Breast epithelium (tissue), 4 donors: Measurements from ENCODE around the gene TMEM233. TPM values are rescaled to one million over a fixed set of nuclear protein-coding genes. Genes with fewer than 3 reads are reported as not detected.

Experiments used
- DNase-seq, 2 donors: peaks; one replicate each; pipeline ENCODE4 v3.0.0-alpha.2; 2019; ENCODE audit warnings: low spot score in 2 of 2
- H3K27ac ChIP-seq, 2 donors: fragments of 200-600 bp; sonication (generic) in 1 of 2; one replicate each; pipeline ENCODE4 v1.5.1; 2016 to 2019; ENCODE audit warnings: mild to moderate bottlenecking in 1 of 2
- H3K27me3 ChIP-seq, 2 donors: fragments of 200-600 bp; sonication (generic) in 1 of 2; one replicate each; pipeline versions ENCODE4 v1.5.1 to v1.6.0; 2017 to 2019; ENCODE audit warnings: control low read depth in 1 of 2, mild to moderate bottlenecking in 1 of 2
- H3K36me3 ChIP-seq: fragments of 200-600 bp; one replicate; pipeline ENCODE4 v1.5.1; 2019
- H3K4me1 ChIP-seq, 2 donors: fragments of 200-600 bp; sonication (generic); one replicate each; pipeline ENCODE4 v1.5.1; 2016 to 2019; ENCODE audit warnings: control low read depth in 1 of 2
- H3K4me3 ChIP-seq, 3 donors: fragments of 200-600 bp; sonication (generic); 1 replicate in 2 of 3; 2 replicates in 1 of 3; pipeline ENCODE4 v1.5.1; 2016 to 2019; ENCODE audit warnings: mild to moderate bottlenecking in 3 of 3, moderate library complexity in 2 of 3
- H3K9me3 ChIP-seq, 2 donors: fragments of 200-600 bp; sonication (generic) in 1 of 2; one replicate each; pipeline ENCODE4 v1.5.1; 2016 to 2019; ENCODE audit warnings: control low read depth in 1 of 2
- POLR2A ChIP-seq: fragments of 450-650 bp; IDR thresholded peaks from one replicate; pipeline ENCODE4 v1.6.1; 2016; ENCODE audit warnings: antibody characterized with exemption, mild to moderate bottlenecking, moderate library complexity
- POLR2AphosphoS5 ChIP-seq, 3 donors: sonication (generic); formaldehyde crosslinking; IDR thresholded peaks; one replicate each; pipeline ENCODE4 v1.6.1; 2017; ENCODE audit warnings: antibody characterized with exemption in 3 of 3
- intact Hi-C: fragments of 100-400 bp; cut with DNase I; formaldehyde crosslinking; loops from one replicate; pipeline ENCODE4 v1.15.1; 2023; ENCODE audit warnings: low total_unique reads
- total RNA-seq, 3 donors: library from RNA; depleted of rRNA; stranded (reverse); fragments of >200 nt; gene quantifications; one replicate each; pipeline ENCODE4 v1.1.0, GENCODE V29; 2016
- TF ChIP-seq, protein P1 (sequence below), 3 donors: fragments of 450-650 bp; IDR thresholded peaks; one replicate each; pipeline ENCODE4 v1.5.1; 2016 to 2017; ENCODE audit warnings: antibody characterized with exemption in 3 of 3, mild to moderate bottlenecking in 3 of 3, moderate library complexity in 3 of 3

TMEM233 gene
- total RNA-seq, 3 donors from 2014 or later = 0.48 TPM; not detected in 2

DNA sequence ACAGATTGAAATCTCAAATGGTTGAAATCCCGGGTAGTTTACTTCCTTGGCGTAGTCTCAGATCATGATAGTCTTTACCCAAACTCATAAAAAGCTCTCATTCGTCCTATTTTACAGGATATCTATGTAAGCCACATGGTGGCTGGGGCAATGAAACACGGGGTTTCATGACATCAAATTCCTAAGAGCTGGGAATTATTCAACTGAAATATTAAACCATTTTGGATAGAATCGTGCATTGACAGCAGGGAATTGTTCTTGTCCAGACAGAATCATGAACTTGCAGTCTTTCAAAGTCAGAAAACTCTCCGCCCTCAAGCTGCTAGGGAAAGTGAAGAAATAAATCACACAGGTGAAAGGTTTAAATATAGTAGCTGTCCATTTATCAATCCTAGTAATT is 41.2 kb downstream of the TMEM233 start:
- no peaks in the 10 kb centered on the region for H3K4me1 ChIP-seq
- peaks cover 0 to 6% of the 10 kb centered on the region in 2 donors for H3K27me3 ChIP-seq
- H3K27ac ChIP-seq = no peak overlapping the region
- no peaks in the 10 kb centered on the region for H3K9me3 ChIP-seq
- no peak for TF ChIP-seq POLR2AphosphoS5 (IDR thresholded peaks at IDR 0.05)
- TF ChIP-seq, protein P1, sequence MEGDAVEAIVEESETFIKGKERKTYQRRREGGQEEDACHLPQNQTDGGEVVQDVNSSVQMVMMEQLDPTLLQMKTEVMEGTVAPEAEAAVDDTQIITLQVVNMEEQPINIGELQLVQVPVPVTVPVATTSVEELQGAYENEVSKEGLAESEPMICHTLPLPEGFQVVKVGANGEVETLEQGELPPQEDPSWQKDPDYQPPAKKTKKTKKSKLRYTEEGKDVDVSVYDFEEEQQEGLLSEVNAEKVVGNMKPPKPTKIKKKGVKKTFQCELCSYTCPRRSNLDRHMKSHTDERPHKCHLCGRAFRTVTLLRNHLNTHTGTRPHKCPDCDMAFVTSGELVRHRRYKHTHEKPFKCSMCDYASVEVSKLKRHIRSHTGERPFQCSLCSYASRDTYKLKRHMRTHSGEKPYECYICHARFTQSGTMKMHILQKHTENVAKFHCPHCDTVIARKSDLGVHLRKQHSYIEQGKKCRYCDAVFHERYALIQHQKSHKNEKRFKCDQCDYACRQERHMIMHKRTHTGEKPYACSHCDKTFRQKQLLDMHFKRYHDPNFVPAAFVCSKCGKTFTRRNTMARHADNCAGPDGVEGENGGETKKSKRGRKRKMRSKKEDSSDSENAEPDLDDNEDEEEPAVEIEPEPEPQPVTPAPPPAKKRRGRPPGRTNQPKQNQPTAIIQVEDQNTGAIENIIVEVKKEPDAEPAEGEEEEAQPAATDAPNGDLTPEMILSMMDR (IDR thresholded peaks at IDR 0.05) = no peak
- no peak for TF ChIP-seq POLR2A
- intact Hi-C loops = no loop called here
- no peaks in the 10 kb centered on the region for H3K36me3 ChIP-seq
- no peak overlapping the region for H3K4me3 ChIP-seq
- DNase-seq = no peak

DNA sequence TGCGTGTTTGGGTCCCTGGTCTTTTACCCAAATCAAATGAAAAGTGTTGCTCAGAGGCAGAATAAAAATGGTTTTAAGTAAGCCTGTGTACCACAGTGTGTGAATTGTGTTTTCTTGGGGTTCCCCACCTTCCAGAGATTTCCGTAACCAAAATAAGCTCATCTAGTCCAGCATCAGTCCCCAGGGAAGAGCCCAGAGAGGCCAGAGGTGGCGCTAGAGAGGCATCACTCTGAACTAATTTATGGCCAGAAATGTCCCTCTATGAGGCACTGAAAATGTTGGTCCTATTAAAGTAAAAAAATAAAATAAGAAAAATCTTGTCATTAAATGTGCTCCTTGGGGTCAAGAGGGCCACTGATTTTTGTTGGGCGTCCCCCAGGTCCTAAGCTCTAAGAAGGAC is 49.4 kb downstream of the TMEM233 start:
- TF ChIP-seq POLR2A = no peak
- intact Hi-C loops = no loop called here
- H3K36me3 ChIP-seq = no peaks in the 10 kb centered on the region
- H3K4me1 ChIP-seq = no peaks in the 10 kb centered on the region
- H3K27me3 ChIP-seq = no peaks in the 10 kb centered on the region
- no peaks in the 10 kb centered on the region for H3K9me3 ChIP-seq
- DNase-seq = no peak
- H3K4me3 ChIP-seq = no peak overlapping the region
- H3K27ac ChIP-seq = no peak overlapping the region

DNA sequence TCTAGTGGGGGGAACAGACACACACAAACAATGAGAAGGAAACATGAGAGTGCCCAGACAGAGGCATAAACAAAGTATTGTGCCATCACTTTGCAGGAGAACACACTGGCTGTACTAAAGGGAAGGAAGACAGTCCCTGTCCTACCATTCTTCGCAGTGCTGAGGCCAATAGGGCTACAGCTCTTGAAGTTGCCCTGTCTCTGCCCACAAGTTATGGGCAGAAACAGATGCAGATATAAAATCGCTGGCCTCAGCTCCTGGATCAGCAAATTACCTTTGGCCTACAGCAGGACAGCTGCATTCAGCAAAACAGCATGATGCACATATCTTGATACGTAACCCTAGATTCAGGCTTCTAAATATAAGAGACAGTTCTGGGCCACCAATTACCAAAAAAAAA is 51.4 kb downstream of the TMEM233 start:
- H3K27me3 ChIP-seq = no peaks in the 10 kb centered on the region
- DNase-seq = no peak
- intact Hi-C loops = no loop called here
- H3K4me1 ChIP-seq = no peaks in the 10 kb centered on the region
- H3K36me3 ChIP-seq = no peaks in the 10 kb centered on the region
- H3K27ac ChIP-seq = no peak overlapping the region
- no peaks in the 10 kb centered on the region for H3K9me3 ChIP-seq
- TF ChIP-seq POLR2A (no peak), POLR2AphosphoS5 (IDR thresholded peaks at IDR 0.05) (no peak)
- TF ChIP-seq, protein P1 (IDR thresholded peaks at IDR 0.05) = no peak
- H3K4me3 ChIP-seq = no peak overlapping the region

DNA sequence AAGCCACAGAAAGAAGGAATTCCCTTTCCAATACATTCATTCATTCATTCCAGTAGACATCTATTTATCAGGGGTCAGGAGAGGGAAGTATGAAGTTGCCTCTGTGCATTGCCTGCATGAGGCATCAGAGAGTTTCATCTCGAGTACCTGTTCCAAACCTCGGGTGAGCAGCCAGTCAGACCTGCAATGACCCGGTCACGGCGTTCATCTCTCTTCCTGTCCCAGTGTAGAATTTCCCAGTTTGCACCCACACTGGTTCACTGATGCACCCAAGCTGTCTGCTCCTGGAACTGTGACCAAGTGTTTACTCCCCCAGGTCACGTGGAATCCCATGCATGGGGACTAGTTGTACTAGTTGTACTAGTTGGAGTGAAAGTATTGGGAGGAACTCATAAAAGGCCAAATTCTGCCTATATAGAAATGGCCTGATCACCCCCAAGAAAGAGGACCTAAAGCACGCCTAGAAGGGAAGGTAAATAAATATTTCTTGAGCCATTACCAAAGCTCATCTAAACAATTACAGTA is 52.0 kb downstream of the TMEM233 start:
- H3K4me3 ChIP-seq = no peak overlapping the region
- intact Hi-C loops = no loop called here
- H3K27ac ChIP-seq = no peak overlapping the region
- no peaks in the 10 kb centered on the region for H3K36me3 ChIP-seq
- DNase-seq = no peak
- TF ChIP-seq, protein P1 (IDR thresholded peaks at IDR 0.05) = no peak
- TF ChIP-seq POLR2A (no peak), POLR2AphosphoS5 (IDR thresholded peaks at IDR 0.05) (no peak)
- no peaks in the 10 kb centered on the region for H3K27me3 ChIP-seq
- H3K4me1 ChIP-seq = no peaks in the 10 kb centered on the region
- no peaks in the 10 kb centered on the region for H3K9me3 ChIP-seq

DNA sequence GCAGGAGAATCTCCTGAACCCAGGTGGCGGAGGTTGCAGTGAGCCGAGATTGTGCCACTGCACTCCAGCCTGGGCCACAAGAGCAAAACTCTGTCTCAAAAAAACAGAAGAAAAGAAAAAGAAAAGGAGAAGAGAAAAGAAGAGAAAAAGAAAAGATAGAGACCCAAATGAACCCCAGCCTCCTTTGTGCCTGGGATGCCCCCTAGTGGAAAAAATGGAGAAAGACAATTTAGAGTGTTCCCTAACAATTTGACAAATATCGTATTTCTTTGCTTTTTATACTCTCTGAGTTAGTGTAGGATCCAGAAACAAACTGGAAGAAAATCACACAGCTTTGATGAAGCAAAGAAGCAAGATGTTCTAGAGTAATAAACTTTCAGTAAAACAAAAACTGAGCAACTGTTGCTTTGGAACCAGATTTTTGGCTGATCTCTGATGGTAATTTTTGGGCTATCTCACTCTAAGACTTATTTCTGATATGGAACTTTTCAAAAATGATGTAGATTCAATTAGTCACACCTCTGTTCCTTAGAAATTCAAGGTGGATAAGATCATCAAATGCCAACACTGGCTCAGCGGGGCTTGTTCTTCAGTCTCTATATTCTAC is 55.7 kb downstream of the TMEM233 start:
- H3K36me3 ChIP-seq = no peaks in the 10 kb centered on the region
- no peak for DNase-seq
- intact Hi-C loops = no loop called here
- no peaks in the 10 kb centered on the region for H3K4me1 ChIP-seq
- H3K9me3 ChIP-seq = peaks cover 9 to 17% of the 10 kb centered on the region in 2 donors
- no peak overlapping the region for H3K27ac ChIP-seq
- H3K4me3 ChIP-seq = no peak overlapping the region
- TF ChIP-seq POLR2A (no peak), POLR2AphosphoS5 (IDR thresholded peaks at IDR 0.05) (no peak)
- TF ChIP-seq, protein P1 (IDR thresholded peaks at IDR 0.05) = peak in 1 of 3 donors; percentile 25
- H3K27me3 ChIP-seq = no peaks in the 10 kb centered on the region
